ENCODE data around the gene TMEM203.

- TF ChIP-seq CTCF (IDR thresholded peaks at IDR 0.05; ENCODE audit: poor library complexity, severe bottlenecking) (no peak), POLR2AphosphoS5 (IDR thresholded peaks at IDR 0.05) (no peak)
Observed at GRCh38 chr9:137193771-137194170, 11.7 kb downstream of the TMEM203 start.
